Limb (tissue), 2 donors: ENCODE results near the gene CRTAC1.

ENCODE experiments used
- DNase-seq, 2 donors: peaks; one replicate each; pipeline ENCODE4 v3.0.0-alpha.2; 2016; ENCODE audit errors: extremely low spot score in 2 of 2

CRTAC1 gene

GRCh38 chr10:98030093-98030821, at the start of gene CRTAC1:
Gene CRTAC1, minus strand, starts transcription at chr10:98030621. Its CDS starts 149 bp downstream, at chr10:98030472.
- peak; percentile 54 to 90 for DNase-seq

- DNase-seq = no peak
Observed at GRCh38 chr10:98078774-98079173, 48.4 kb upstream of the CRTAC1 start.

- DNase-seq = no peak
Observed at GRCh38 chr10:98077223-98077622, 46.8 kb upstream of the CRTAC1 start.

GRCh38 chr10:98076086-98076485, 45.7 kb upstream of the CRTAC1 start:
- no peak for DNase-seq

GRCh38 chr10:98074315-98074911, 44.0 kb upstream of the CRTAC1 start:
- peak; percentile 27 to 50 for DNase-seq

GRCh38 chr10:98067165-98067564, 36.7 kb upstream of the CRTAC1 start:
- DNase-seq = no peak

- no peak for DNase-seq
Observed at GRCh38 chr10:98063740-98064027, 33.3 kb upstream of the CRTAC1 start.

- DNase-seq = no peak
Observed at GRCh38 chr10:98062424-98062823, 32.0 kb upstream of the CRTAC1 start.

- no peak for DNase-seq
Observed at GRCh38 chr10:98060079-98060478, 29.7 kb upstream of the CRTAC1 start.

- DNase-seq = no peak
Observed at GRCh38 chr10:98058295-98058694, 27.9 kb upstream of the CRTAC1 start.

- peak in 1 of 2 donors; percentile 56 for DNase-seq
Observed at GRCh38 chr10:98055841-98056516, 25.6 kb upstream of the CRTAC1 start.

- no peak for DNase-seq
Observed at GRCh38 chr10:98047009-98047741, 16.8 kb upstream of the CRTAC1 start.

GRCh38 chr10:98045785-98046389, 15.5 kb upstream of the CRTAC1 start:
- DNase-seq = peak; percentile 30 to 63

GRCh38 chr10:98041352-98042043, 11.1 kb upstream of the CRTAC1 start:
- peak; percentile 10 to 69 for DNase-seq

- no peak for DNase-seq
Observed at GRCh38 chr10:98039690-98040381, 9.4 kb upstream of the CRTAC1 start.

GRCh38 chr10:98038288-98038687, 7.9 kb upstream of the CRTAC1 start:
- DNase-seq = no peak

- no peak for DNase-seq
Observed at GRCh38 chr10:98035599-98035998, 5.2 kb upstream of the CRTAC1 start.

GRCh38 chr10:98033515-98033914, 3.1 kb upstream of the CRTAC1 start:
- DNase-seq = no peak

GRCh38 chr10:98031440-98031839, 1.0 kb upstream of the CRTAC1 start:
- no peak for DNase-seq

GRCh38 chr10:98030991-98031431, 590 bp upstream of the CRTAC1 start:
- peak in 1 of 2 donors; percentile 72 for DNase-seq
